ENCODE measurements around the gene LSM4. TPM values are rescaled to one million over a fixed set of nuclear protein-coding genes. Genes with fewer than 3 reads are reported as not detected.

LSM4 gene
- total and polyA plus RNA-seq, 2 of the 13 experiments (the other 11 are each of a cell fraction or from before 2014, with no cell fraction given) = 65.8 to 166 TPM

- TF ChIP-seq, protein P1, sequence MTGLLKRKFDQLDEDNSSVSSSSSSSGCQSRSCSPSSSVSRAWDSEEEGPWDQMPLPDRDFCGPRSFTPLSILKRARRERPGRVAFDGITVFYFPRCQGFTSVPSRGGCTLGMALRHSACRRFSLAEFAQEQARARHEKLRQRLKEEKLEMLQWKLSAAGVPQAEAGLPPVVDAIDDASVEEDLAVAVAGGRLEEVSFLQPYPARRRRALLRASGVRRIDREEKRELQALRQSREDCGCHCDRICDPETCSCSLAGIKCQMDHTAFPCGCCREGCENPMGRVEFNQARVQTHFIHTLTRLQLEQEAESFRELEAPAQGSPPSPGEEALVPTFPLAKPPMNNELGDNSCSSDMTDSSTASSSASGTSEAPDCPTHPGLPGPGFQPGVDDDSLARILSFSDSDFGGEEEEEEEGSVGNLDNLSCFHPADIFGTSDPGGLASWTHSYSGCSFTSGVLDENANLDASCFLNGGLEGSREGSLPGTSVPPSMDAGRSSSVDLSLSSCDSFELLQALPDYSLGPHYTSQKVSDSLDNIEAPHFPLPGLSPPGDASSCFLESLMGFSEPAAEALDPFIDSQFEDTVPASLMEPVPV (CRISPR knock-in tag; IDR thresholded peaks at IDR 0.05) = no peak
- TF ChIP-seq PRDM10 (CRISPR knock-in tag; IDR thresholded peaks at IDR 0.05; ENCODE audit: low read depth) = 0 out of 2 replicates have a peak, but pooled peaks have one; percentile 24
- no peak; the same call in 1 of the 2 replicates for TF ChIP-seq SMAD3 (CRISPR knock-in tag; IDR thresholded peaks at IDR 0.05)
- peak; percentile 49; the same call in 1 of the 2 replicates for TF ChIP-seq ZNF142 (CRISPR knock-in tag; IDR thresholded peaks at IDR 0.05)
- peak; percentile 77; the same call in 1 of the 2 replicates for TF ChIP-seq MEIS1 (CRISPR knock-in tag; IDR thresholded peaks at IDR 0.05; ENCODE audit: borderline replicate concordance)
- 0 out of 2 replicates have a peak, but pooled peaks have one; percentile 41 for TF ChIP-seq ZNF329 (CRISPR knock-in tag; IDR thresholded peaks at IDR 0.05; ENCODE audit: low read depth)
- TF ChIP-seq TAF15 (IDR thresholded peaks at IDR 0.05; ENCODE audit: low read depth, low read length, poor library complexity, severe bottlenecking) = no peak
- 0 out of 2 replicates have a peak, but pooled peaks have one; percentile 68 for TF ChIP-seq BRCA1 (CRISPR knock-in tag; IDR thresholded peaks at IDR 0.05)
- peak; percentile 97 for TF ChIP-seq RXRA (CRISPR knock-in tag; IDR thresholded peaks at IDR 0.05)
- no peak for TF ChIP-seq NFRKB (IDR thresholded peaks at IDR 0.05)
- 0 out of 2 replicates have a peak, but pooled peaks have one; percentile 47 for TF ChIP-seq ZNF615 (CRISPR knock-in tag; IDR thresholded peaks at IDR 0.05; ENCODE audit: borderline replicate concordance)
- no peak for TF ChIP-seq RBAK (CRISPR knock-in tag; IDR thresholded peaks at IDR 0.05)
- TF ChIP-seq CREB3 (CRISPR knock-in tag; IDR thresholded peaks at IDR 0.05) = no peak
- no peak for TF ChIP-seq ZMYM2 (CRISPR knock-in tag; IDR thresholded peaks at IDR 0.05)
- TF ChIP-seq CBX5 (CRISPR knock-in tag; IDR thresholded peaks at IDR 0.05; ENCODE audit: borderline replicate concordance) = peak; percentile 18; the same call in 1 of the 2 replicates
- TF ChIP-seq GATAD1 (CRISPR knock-in tag; IDR thresholded peaks at IDR 0.05) = peak; percentile 31; the same call in 1 of the 2 replicates
Measured at GRCh38 chr19:18317961-18318800, 4.7 kb downstream of the LSM4 start (continued).
